Osteoblast (primary cell): ENCODE data around the gene PARP16. TPM values are rescaled to one million over a fixed set of nuclear protein-coding genes. Genes with fewer than 3 reads are reported as not detected.

Experiments
- DNase-seq: peaks from one replicate; pipeline ENCODE4 v3.0.0; 2011; ENCODE audit warnings: low spot score, mixed read lengths; ENCODE audit not compliant: insufficient read length; ENCODE audit errors: missing footprints
- H2AFZ ChIP-seq: 2 replicates; pipeline ENCODE4 v1.6.0; 2011; ENCODE audit warnings: mild to moderate bottlenecking, low read length
- H3K27ac ChIP-seq: 2 replicates; pipeline ENCODE4 v1.5.1; 2011; ENCODE audit warnings: mild to moderate bottlenecking, low read depth, low read length, moderate library complexity
- H3K27me3 ChIP-seq: 2 replicates; pipeline ENCODE4 v1.6.0; 2012; ENCODE audit warnings: mild to moderate bottlenecking, control low read depth, inconsistent platforms, low read length, moderate library complexity; ENCODE audit not compliant: insufficient read depth
- H3K36me3 ChIP-seq: 2 replicates; pipeline ENCODE4 v1.5.1; 2011; ENCODE audit warnings: mild to moderate bottlenecking, low read length, control low read depth, moderate library complexity; ENCODE audit not compliant: insufficient read depth
- H3K4me1 ChIP-seq: 2 replicates; pipeline ENCODE4 v1.5.1; 2011; ENCODE audit warnings: mild to moderate bottlenecking, low read length, control low read depth, moderate library complexity; ENCODE audit not compliant: insufficient read depth
- H3K4me2 ChIP-seq: 2 replicates; pipeline ENCODE4 v1.6.0; 2011; ENCODE audit warnings: mild to moderate bottlenecking, low read length; ENCODE audit not compliant: insufficient read depth
- H3K4me3 ChIP-seq: fragments of 200-600 bp; sonication (generic); 3 replicates; pipeline ENCODE4 v1.5.1; 2012; ENCODE audit warnings: mild to moderate bottlenecking, low read length, inconsistent platforms; ENCODE audit not compliant: insufficient read depth
- H3K79me2 ChIP-seq: 2 replicates; pipeline ENCODE4 v1.6.0; 2012; ENCODE audit warnings: mild to moderate bottlenecking, low read length, control low read depth, inconsistent platforms; ENCODE audit not compliant: insufficient read depth
- H3K9me3 ChIP-seq: 2 replicates; pipeline ENCODE4 v1.5.1; 2011; ENCODE audit warnings: low read depth, low read length, control low read depth
- H4K20me1 ChIP-seq: 2 replicates; pipeline ENCODE4 v1.6.0; 2012; ENCODE audit warnings: mild to moderate bottlenecking, low read length, control low read depth; ENCODE audit not compliant: insufficient read depth
- total RNA-seq: library from RNA; depleted of rRNA; stranded (reverse); fragments of >200 nt; gene quantifications from 2 replicates; pipeline ENCODE4 v1.2.3, GENCODE V29; 2012
- TF ChIP-seq, protein P1 (sequence below): IDR thresholded peaks from 2 replicates; pipeline ENCODE4 v1.5.1; 2011; ENCODE audit warnings: mild to moderate bottlenecking, low read depth, low read length, moderate library complexity; ENCODE audit errors: extremely low read depth

PARP16 gene
- total RNA-seq, 1 donor, result 6.2 TPM

GRCh38 chr15:65278480-65278879, 8.2 kb downstream of the PARP16 start:
- DNase-seq, result no peak
- H3K79me2 ChIP-seq, result no peaks in the 10 kb centered on the region
- H3K4me3 ChIP-seq, result no peak overlapping the region
- no peak overlapping the region for H3K27ac ChIP-seq
- H3K9me3 ChIP-seq, result no peaks in the 10 kb centered on the region
- no peaks in the 10 kb centered on the region for H4K20me1 ChIP-seq
- no peak overlapping the region for H3K4me2 ChIP-seq
- H3K4me1 ChIP-seq, result peaks cover 3% of the 10 kb centered on the region
- H2AFZ ChIP-seq, result no peak overlapping the region
- H3K36me3 ChIP-seq, result no peaks in the 10 kb centered on the region
- TF ChIP-seq, protein P1, sequence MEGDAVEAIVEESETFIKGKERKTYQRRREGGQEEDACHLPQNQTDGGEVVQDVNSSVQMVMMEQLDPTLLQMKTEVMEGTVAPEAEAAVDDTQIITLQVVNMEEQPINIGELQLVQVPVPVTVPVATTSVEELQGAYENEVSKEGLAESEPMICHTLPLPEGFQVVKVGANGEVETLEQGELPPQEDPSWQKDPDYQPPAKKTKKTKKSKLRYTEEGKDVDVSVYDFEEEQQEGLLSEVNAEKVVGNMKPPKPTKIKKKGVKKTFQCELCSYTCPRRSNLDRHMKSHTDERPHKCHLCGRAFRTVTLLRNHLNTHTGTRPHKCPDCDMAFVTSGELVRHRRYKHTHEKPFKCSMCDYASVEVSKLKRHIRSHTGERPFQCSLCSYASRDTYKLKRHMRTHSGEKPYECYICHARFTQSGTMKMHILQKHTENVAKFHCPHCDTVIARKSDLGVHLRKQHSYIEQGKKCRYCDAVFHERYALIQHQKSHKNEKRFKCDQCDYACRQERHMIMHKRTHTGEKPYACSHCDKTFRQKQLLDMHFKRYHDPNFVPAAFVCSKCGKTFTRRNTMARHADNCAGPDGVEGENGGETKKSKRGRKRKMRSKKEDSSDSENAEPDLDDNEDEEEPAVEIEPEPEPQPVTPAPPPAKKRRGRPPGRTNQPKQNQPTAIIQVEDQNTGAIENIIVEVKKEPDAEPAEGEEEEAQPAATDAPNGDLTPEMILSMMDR, result no peak
- no peaks in the 10 kb centered on the region for H3K27me3 ChIP-seq

DNA sequence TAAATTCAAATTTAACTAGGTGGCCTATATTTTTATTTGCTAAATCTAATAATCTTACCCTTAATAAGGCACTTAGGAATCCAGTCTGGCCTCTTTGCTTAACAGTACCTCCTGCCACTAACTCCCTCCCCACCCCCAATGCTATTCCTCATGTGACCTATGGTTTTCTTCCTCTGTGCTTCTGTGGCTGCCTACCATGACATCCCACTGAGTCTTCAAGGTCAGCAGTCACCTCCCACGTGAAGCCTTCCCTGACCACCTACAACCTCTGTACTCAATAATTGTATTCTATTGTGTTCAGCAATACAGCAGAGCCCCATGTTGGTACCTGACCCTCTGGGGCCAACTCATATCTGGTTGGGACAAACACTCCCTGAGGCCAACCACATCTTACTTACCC, 9.7 kb downstream of the PARP16 start:
- Histone ChIP-seq H3K4me2 (no peak overlapping the region), H2AFZ (no peak overlapping the region), H3K79me2 (no peaks in the 10 kb centered on the region), H3K36me3 (no peaks in the 10 kb centered on the region), H3K4me1 (peaks cover 3% of the 10 kb centered on the region), H3K4me3 (no peak overlapping the region), H3K9me3 (no peaks in the 10 kb centered on the region), H3K27me3 (no peaks in the 10 kb centered on the region), H3K27ac (no peak overlapping the region), H4K20me1 (no peaks in the 10 kb centered on the region)
- DNase-seq, result no peak
- TF ChIP-seq, protein P1, result no peak

DNA sequence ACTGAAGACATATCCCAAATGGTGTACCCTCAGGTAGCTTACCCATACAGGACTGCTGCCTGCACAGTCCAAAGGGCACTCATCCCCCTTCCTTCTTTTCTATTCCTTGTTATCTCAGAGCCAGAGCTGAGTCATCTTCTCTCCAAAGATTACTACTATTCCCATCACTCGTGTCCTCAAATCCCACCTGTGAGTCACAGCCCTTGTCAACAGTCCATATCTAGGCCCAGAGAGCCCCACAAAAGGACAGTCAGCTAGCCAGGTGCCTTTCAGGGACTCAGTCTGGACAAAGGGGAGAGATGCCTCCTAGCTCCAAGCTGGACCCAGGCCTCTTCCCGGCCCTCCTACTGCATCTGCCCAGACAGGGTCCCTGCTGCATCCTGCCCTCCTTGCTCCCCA, 11.0 kb downstream of the PARP16 start:
- no peaks in the 10 kb centered on the region for H3K79me2 ChIP-seq
- H3K27ac ChIP-seq, result no peak overlapping the region
- TF ChIP-seq, protein P1, result no peak
- H3K4me3 ChIP-seq, result no peak overlapping the region
- peak; percentile 81 for DNase-seq
- H3K4me1 ChIP-seq, result peaks cover 3% of the 10 kb centered on the region
- peaks cover 4% of the 10 kb centered on the region for H4K20me1 ChIP-seq
- H3K9me3 ChIP-seq, result no peaks in the 10 kb centered on the region
- no peak overlapping the region for H2AFZ ChIP-seq
- H3K27me3 ChIP-seq, result no peaks in the 10 kb centered on the region
- H3K4me2 ChIP-seq, result no peak overlapping the region
- no peaks in the 10 kb centered on the region for H3K36me3 ChIP-seq

DNA sequence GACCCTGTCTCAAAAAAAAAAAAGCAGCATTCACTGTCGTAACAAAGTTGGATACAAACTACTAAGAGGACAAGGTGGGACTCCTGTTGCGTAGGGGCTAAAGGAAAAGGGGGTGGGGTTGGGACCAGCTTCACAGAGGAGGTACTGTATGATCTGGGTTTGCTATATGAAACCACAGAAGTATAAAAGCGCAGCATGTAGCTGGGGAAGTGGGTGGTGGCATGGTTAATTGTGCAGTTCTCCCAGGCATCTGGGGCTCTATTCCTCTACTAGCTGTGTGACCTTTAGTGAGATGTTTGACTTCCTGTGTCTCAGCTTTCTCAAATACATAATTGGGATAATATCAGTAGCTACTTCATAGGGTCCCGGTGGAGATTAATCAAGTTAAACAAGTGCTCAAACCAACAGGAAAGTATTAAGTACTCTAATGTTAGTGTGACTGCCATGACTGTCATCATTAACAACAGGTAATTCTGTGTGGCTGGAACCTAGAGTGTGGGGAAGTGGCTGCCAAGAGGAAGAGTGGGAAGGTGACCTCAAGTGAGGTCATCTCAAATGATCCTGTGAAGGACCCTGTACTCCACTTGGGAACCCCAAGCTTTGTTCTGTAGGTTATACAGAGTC, 11.5 kb downstream of the PARP16 start:
- H3K9me3 ChIP-seq, result no peaks in the 10 kb centered on the region
- no peak overlapping the region for H2AFZ ChIP-seq
- peaks cover 3% of the 10 kb centered on the region for H3K4me1 ChIP-seq
- no peaks in the 10 kb centered on the region for H3K79me2 ChIP-seq
- no peaks in the 10 kb centered on the region for H3K36me3 ChIP-seq
- TF ChIP-seq, protein P1, result no peak
- no peak overlapping the region for H3K4me3 ChIP-seq
- DNase-seq, result no peak
- no peaks in the 10 kb centered on the region for H3K27me3 ChIP-seq
- no peak overlapping the region for H3K4me2 ChIP-seq
- H4K20me1 ChIP-seq, result peaks cover 4% of the 10 kb centered on the region
- no peak overlapping the region for H3K27ac ChIP-seq
